ENCODE results near the gene TP73.
"Not testable (repeated sequence)": the region's sequence is repeated elsewhere in the genome, so short reads cannot be mapped to it uniquely, and the experiment has no call there.

The TP73 gene

DNA sequence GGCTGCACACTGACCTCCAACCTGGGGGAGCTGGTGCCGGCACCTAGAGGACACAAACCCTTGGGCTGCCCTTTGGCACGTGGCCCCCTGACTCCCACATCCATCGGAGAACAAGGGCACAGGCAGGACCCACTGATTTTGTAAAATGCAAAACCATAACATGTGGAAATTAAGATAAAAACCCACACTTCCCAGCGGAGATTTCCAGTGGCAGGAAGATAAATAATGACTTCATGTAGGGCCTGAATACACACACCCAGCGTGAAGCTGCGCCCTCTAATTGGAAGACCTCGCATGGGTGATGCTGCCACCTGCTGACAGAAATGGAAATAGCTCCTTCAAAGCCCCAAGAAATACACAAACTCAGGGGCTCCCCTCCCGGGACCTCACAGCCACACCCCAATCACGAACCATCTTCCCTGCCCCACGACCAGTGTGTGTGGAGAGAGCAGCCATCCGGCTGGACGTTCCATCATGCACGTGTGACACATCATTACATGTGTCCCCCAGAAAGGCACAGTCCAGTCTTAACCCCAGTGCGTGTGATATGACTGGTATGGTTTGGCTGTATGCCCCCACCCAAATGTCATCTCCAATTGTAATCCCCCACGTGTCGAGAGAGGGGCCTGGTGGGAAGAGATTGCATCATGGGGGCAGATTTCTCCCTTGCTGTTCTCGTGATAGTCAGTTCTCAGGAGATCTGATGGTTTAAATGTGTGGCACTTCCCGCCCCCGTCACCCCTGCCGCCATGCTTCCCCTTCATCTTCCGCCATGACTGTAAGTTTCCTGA lies 33.2 kb upstream of the TP73 start:
- peak; percentile 67 for DNase-seq

DNA sequence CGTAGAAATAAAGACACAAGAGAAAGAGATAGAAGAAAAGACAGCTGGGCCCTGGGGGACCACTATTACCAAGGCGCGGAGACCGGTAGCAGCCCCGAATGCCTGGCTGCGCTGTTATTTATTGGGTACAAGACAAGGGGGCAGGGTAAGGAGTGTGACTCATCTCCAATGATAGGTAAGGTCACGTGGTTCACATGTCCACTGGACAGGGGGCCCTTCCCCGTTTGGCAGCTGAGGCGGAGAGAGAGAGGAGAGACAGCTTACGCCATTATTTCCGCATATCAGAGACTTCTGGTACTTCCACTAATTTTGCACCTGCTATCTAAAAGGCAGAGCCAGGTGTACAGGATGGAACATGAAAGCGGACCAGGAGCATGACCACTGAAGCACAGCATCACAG lies 31.6 kb upstream of the TP73 start:
- no peak for DNase-seq

DNA sequence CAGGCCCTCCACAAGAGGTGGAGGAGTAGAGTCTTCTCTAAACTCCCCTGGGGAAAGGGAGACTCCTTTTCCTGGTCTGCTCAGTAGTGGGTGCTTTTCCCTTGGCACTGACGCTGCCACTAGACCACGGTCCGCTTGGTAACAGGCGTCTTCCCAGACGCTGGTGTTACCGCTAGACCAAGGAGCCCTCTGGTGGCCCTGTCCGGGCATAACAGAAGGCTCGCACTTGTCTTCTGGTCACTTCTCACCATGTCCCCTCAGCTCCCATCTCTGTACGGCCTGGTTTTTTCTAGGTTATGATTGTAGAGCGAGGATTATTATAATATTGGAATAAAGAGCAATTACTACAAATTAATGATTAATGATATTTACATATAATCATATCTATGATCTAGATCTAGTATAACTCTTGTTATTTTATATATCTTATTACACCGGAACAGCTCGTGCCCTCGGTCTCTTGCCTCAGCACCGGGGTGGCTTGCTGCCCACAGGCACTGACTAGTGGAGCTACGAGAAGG lies 31.1 kb upstream of the TP73 start:
- not testable (repeated sequence) for DNase-seq

DNA sequence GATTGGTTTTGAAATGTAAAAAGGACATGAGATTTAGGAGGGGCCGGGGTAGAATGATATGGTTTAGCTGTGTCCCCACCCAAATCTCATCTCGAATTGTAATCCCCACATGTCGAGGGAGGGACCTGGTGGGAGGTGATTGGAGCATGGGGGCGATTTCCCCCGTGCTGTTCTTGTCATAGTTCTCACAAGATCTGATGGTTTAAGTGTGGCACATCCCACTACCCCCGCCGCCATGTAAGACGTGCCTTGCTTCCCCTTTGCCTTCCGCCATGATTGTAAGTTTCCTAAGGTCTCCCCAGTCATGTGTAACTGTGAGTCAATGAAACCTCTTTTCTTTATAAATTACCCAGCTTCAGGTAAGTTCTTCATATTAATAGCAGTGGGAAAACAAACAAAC lies 30.2 kb upstream of the TP73 start:
- not testable (repeated sequence) for DNase-seq

- DNase-seq = no peak
Measured at GRCh38 chr1:3623441-3624199, 28.7 kb upstream of the TP73 start.

GRCh38 chr1:3624200-3625136 lies 27.8 kb upstream of the TP73 start, which contains the start of gene TPRG1L:
Gene TPRG1L (plus strand): TSS chr1:3625015. CDS start chr1:3625073, 58 bp downstream.
- peak; percentile 98 for DNase-seq

- no peak for DNase-seq
Measured at GRCh38 chr1:3625151-3625907, 27.0 kb upstream of the TP73 start.

- no peak for DNase-seq
Measured at GRCh38 chr1:3626025-3626424, 26.3 kb upstream of the TP73 start.

DNA sequence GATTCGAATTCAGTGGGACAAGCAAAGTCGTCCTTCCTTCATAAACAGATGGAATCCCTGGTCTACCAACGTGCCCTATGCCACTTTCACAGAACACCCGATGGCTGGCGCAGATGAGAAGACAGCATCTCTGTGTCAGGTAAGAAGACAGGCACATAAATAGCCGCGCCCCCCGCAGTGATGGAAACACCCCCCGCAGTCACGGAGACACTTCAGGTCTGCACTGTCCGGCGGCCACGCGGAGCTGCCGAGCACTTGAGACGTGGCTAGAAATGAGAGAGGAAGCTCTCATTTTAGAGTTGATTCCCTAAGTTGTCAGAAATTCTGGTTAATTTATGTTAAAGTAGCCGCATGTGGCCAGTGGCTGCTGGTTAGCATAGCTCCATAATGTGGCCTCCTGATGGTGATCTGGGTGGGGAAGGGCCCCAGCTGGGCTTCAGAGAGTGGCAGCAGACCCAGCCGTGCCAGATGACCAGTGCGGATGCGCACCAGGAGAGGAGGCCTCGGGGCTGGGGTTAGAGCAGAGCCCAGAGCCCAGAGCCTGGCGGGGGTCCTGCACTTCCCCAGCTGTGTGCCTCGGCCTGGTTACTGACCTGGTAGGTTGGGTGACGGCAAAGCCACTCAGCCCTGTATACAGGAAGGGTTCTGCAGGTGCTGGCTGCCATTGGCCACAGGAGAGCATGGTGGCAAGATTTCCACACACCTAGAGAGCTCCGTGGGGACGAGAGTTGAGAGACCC lies 24.6 kb upstream of the TP73 start:
- DNase-seq = no peak

- DNase-seq = no peak
Measured at GRCh38 chr1:3628445-3628844, 23.9 kb upstream of the TP73 start.

- DNase-seq = no peak
Measured at GRCh38 chr1:3629561-3630160, 22.7 kb upstream of the TP73 start.

GRCh38 chr1:3630161-3630611 lies 22.1 kb upstream of the TP73 start:
- no peak for DNase-seq

GRCh38 chr1:3630914-3631313 lies 21.4 kb upstream of the TP73 start:
- no peak for DNase-seq

DNA sequence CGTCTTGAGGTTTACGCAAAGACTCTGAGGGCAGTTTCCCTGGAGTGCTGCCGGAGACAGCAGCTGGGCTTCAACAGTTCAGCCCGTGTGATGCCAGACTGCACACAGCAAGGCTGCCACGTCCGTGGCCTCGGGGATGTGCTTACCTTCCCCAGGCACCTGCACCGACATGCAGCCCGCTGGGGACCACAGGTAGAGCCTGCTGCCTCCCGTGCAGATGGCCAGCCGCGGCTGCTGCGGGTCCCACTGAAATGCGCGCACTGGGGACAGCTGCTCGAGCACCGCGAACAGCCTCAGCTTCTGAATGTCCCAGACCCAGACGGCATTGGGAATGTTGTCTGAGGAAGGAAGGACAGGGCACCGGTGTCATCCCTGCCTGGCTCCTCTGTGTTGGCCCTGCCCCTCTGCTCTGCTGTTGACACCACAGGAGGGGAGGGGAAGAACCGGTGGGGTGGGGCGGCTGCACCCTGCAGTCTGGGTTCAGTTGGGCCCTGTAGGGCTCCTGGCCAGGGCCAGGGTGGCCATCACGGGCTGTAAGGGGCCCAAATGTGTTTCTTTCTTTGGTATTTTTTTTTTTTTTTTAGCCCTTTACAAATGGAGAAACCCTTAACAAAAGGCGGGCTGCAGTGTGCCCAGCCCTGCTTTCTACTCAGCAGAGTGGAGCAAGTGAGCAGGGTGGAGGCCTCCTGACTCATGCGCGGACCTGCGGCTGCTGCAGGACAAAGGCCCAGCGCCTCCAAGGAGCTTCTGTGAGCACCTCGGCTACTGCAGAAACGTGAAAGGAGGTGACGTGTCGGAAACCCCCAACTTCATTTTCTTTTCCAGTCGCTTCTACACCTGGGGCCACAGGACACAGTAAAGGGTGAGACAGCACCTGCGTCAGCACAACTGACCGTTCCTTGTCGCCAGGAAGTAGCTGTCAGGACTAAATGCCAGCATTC lies 20.7 kb upstream of the TP73 start:
- DNase-seq = no peak

DNA sequence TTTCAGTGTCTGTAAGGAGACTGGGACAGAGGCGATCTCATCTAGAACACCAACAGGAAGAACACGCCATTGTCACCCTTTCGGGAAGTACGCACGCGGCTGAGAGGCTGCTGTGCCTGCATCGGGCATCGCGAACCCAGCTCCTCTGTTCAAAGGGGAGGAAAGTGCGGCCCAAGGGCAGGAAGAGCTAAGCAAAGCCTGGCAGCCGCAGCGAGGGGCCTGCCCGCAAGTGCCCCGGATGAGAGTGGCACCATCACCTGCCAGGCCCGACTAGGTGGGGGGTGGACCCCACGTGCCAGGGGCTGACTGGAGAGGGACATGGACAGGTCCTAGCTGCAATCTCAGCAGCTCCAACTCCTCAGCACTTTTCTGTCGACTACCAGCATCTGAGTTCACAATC lies 20.0 kb upstream of the TP73 start:
- DNase-seq = no peak

GRCh38 chr1:3632716-3633343 lies 19.5 kb upstream of the TP73 start:
- DNase-seq = no peak

DNA sequence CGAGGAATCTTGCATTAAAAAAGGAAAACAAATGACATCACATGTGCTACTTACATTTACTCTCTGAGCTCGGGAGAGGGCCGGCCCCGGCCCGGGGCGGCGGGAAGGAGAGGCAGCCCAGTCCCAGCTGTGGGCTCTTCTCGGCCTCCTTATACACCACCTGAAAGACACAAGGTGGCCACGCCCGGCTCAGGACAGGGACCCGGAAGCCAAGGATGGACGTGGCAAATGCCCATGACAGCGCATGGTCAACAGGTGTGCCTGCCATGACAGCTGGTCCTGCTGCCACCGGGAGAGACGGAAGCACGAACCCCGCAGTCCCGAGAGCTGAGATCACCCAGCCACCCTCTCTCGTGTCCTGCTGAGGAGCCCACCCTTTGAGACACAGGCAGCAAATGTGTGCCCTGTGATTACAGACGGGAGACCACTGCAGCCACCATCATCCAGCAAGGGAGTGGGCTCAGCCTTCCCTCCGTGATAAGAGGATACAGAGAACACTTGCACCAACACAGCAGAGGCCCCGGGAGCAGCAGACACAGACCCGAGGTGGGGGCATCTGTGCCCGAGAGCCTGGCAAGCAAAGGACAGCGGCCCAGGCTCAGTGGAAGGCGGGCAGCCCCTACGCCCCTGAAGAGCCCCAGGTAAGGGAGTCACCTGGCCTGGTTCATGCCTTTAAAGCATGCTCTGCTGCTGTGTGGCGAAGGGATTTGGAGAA lies 18.8 kb upstream of the TP73 start:
- no peak for DNase-seq

- DNase-seq = no peak
Measured at GRCh38 chr1:3634059-3634800, 18.1 kb upstream of the TP73 start.
